MG63 (cell line): ENCODE results near the gene HCRTR2. TPM values are rescaled to one million over a fixed set of nuclear protein-coding genes. Genes with fewer than 3 reads are reported as not detected.
A peak's percentile ranks its signal among the peaks of the same experiment; 100 is the strongest.
"Not testable (repeated sequence)": the region's sequence is repeated elsewhere in the genome, so short reads cannot be mapped to it uniquely, and the experiment has no call there.

ENCODE experiments used
- DNase-seq: peaks from one replicate; pipeline ENCODE4 v3.0.0-alpha.2; 2020
- H3K27me3 ChIP-seq: fragments of 250-450 bp; sonication (Bioruptor Pico); 2 replicates; pipeline ENCODE4 v1.5.1; 2020; ENCODE audit warnings: mild to moderate bottlenecking, moderate library complexity
- H3K36me3 ChIP-seq: fragments of 250-450 bp; sonication (Bioruptor Pico); 2 replicates; pipeline ENCODE4 v1.5.1; 2020; ENCODE audit warnings: mild to moderate bottlenecking, moderate library complexity
- H3K4me3 ChIP-seq: fragments of 250-450 bp; sonication (Bioruptor Pico); 2 replicates; pipeline ENCODE4 v1.5.1; 2020; ENCODE audit warnings: mild to moderate bottlenecking, moderate library complexity
- H3K9me3 ChIP-seq: fragments of 250-450 bp; sonication (Bioruptor Pico); 2 replicates; pipeline ENCODE4 v1.5.1; 2020; ENCODE audit warnings: mild to moderate bottlenecking, moderate library complexity
- total RNA-seq: library from RNA; depleted of rRNA; stranded (reverse); fragments of >200 nt; shearing (Covaris generic); gene quantifications from 2 replicates; pipeline ENCODE4 v1.2.3, GENCODE V29; 2014; ENCODE audit warnings: low replicate concordance; rRNA removed

The HCRTR2 gene
- total RNA-seq, result not detected in 2 replicates

DNA sequence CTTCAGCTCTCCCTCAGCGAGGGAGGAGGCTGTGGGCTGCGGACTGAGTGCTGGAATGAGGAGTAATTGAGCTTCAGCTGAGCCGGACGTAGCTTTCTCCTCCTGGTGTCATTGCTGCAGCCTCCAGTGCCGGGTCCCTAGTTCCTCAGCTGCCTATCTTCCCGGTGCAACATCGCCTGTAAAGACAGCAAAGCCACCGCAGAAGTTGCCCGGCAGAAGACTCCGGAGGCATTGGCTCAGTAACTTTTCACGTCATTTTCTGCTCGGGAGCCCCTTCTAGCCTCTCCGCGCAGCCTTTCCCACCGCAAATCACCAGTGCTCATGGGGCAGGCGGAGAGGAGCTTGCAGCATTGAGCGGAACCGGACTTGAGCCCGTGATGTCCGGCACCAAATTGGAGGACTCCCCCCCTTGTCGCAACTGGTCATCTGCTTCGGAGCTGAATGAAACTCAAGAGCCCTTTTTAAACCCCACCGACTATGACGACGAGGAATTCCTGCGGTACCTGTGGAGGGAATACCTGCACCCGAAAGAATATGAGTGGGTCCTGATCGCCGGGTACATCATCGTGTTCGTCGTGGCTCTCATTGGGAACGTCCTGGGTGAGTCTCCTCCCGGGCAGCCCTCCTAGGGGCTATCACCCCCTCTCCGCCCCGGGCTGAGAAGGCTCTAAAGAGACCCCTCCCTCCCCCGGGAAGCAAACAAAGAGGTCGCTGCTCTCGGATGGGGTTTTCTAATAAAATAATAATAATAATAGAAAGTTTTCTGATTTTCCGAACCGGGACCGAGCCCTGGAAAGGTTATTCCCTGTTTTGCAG, at the start of gene HCRTR2:
Gene HCRTR2 (plus strand): TSS at position 305 of the 816 bp plus-strand sequence. CDS start 73 bp downstream, at position 378.
- DNase-seq, result peak; percentile 4
- Histone ChIP-seq H3K4me3 (peak within 1 kb of the TSS; percentile 8; the same call in 1 of the 2 replicates), H3K27me3 (no peaks in the 10 kb centered on the region), H3K9me3 (no peaks in the 10 kb centered on the region), H3K36me3 (no peaks in the 10 kb centered on the region)

DNA sequence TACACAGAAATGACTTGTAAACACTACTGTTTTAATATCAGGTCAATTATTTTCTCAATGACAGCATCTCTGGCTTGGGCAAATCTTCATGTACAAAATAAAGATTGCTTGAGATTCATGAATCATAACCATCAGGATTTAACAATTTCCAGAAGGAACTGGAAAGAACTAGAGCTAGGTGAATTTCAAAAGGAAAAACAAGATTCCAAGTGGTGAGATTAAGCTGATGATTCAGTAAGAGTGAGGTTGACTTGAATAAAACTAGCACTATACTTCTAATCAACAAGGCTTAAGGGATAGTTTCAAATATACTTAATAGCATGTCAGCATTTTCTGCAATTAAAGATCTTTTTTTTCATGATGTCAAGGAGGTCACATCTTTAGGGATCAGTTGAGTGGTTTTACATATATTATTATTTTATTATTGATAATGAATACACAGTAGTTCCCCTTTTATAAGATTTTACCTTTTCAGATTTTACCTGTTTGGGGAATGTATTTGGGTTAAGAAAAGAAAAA, 43.5 kb upstream of the HCRTR2 start:
- no peaks in the 10 kb centered on the region for H3K36me3 ChIP-seq
- no peak for DNase-seq
- no peaks in the 10 kb centered on the region for H3K9me3 ChIP-seq
- H3K27me3 ChIP-seq, result no peaks in the 10 kb centered on the region
- H3K4me3 ChIP-seq, result no peak overlapping the region

- Histone ChIP-seq H3K27me3 (no peaks in the 10 kb centered on the region), H3K9me3 (no peaks in the 10 kb centered on the region), H3K36me3 (no peaks in the 10 kb centered on the region), H3K4me3 (no peak overlapping the region)
- DNase-seq, result no peak
Measured at GRCh38 chr6:55131616-55132015, 42.7 kb upstream of the HCRTR2 start.

GRCh38 chr6:55136916-55137315, 37.4 kb upstream of the HCRTR2 start:
- H3K36me3 ChIP-seq, result no peaks in the 10 kb centered on the region
- no peaks in the 10 kb centered on the region for H3K9me3 ChIP-seq
- no peak overlapping the region for H3K4me3 ChIP-seq
- H3K27me3 ChIP-seq, result no peaks in the 10 kb centered on the region
- DNase-seq, result no peak

DNA sequence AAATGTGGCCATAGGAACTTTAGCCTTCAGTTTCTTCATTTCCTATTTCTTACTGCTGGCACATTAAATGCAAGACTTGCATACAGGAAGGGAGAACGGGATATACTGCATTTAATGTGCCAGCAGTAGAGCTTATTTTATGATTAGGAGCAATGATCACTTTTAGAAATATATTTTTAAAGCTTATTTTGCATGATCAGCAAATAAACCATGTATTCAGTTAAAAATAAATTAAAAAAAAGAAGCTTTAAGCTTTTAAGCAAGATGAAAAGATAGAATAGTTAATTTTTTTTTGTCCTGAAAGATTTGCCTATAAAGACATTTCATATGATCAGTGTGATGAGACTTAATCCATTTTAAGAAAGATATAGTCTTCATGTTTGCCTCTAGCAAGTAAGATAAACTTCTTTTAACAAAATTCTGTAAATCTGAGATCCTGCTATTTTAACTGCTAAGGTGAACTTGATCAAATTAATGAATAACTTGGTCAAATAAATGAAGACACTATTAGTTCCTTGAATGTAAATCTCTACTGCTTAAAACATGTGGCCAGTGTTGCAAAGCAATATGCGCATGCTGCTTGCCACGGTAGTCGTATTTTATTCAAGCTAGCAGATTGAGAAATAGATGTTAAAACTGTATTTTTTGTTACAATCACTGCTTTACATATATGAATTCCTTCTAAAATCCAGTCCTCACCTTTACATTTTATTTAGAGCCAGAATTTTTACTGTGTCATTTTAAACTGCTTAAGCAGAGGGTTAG, 36.2 kb upstream of the HCRTR2 start:
- no peak for DNase-seq
- H3K4me3 ChIP-seq, result no peak overlapping the region
- H3K36me3 ChIP-seq, result no peaks in the 10 kb centered on the region
- H3K9me3 ChIP-seq, result no peaks in the 10 kb centered on the region
- no peaks in the 10 kb centered on the region for H3K27me3 ChIP-seq

- no peaks in the 10 kb centered on the region for H3K27me3 ChIP-seq
- no peaks in the 10 kb centered on the region for H3K36me3 ChIP-seq
- no peaks in the 10 kb centered on the region for H3K9me3 ChIP-seq
- DNase-seq, result no peak
- H3K4me3 ChIP-seq, result no peak overlapping the region
Measured at GRCh38 chr6:55141611-55142010, 32.7 kb upstream of the HCRTR2 start.

- H3K9me3 ChIP-seq, result no peaks in the 10 kb centered on the region
- H3K4me3 ChIP-seq, result no peak overlapping the region
- DNase-seq, result no peak
- H3K36me3 ChIP-seq, result no peaks in the 10 kb centered on the region
- H3K27me3 ChIP-seq, result no peaks in the 10 kb centered on the region
Measured at GRCh38 chr6:55142610-55143009, 31.7 kb upstream of the HCRTR2 start.

DNA sequence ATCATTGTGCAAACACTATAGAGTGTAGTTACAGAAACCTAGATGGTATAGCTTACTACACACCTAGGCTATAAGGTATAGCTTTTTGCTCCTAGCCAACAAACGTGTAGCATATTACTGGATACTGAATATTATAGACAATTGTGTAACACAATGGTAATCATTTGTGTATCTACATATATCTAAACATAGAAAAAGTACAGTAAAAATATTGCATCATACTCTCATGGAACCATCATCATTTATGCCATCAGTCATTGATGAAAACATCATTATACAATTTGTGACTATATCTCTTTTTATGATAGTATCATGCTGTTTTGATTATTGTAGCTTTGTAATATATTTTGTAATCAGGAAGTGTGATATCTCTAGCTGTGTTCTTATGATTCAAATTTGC, 21.0 kb upstream of the HCRTR2 start:
- H3K9me3 ChIP-seq, result 0 out of 2 replicates have a peak, but pooled peaks cover 3% of the 10 kb centered on the region
- H3K36me3 ChIP-seq, result no peaks in the 10 kb centered on the region
- no peak overlapping the region for H3K4me3 ChIP-seq
- no peak for DNase-seq
- H3K27me3 ChIP-seq, result no peaks in the 10 kb centered on the region

GRCh38 chr6:55158784-55159183, 15.5 kb upstream of the HCRTR2 start:
- H3K27me3 ChIP-seq, H3K36me3 ChIP-seq, H3K9me3 ChIP-seq, DNase-seq, H3K4me3 ChIP-seq: not testable (repeated sequence)

DNA sequence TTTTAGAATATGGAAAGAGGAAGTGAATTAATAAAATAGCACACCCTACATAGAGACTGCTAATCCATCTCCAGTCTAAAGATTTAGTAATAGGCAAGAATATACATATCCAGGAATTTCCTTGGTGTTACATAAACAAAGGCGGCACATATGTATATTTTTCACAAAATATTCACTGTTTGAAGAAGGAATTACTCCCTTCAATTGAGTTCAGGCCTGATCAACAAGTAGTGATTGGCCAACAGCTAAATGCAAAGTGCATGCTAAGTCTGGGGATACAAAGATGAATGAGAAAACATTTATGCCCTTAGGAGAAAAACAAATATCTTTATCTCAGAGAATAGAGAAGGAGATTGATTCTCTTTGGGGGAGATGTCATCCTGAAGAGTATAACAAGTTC, 6.5 kb upstream of the HCRTR2 start:
- no peak overlapping the region for H3K4me3 ChIP-seq
- no peaks in the 10 kb centered on the region for H3K9me3 ChIP-seq
- no peak for DNase-seq
- H3K27me3 ChIP-seq, result no peaks in the 10 kb centered on the region
- no peaks in the 10 kb centered on the region for H3K36me3 ChIP-seq

GRCh38 chr6:55175078-55176049, 1.0 kb downstream of the HCRTR2 start:
- Histone ChIP-seq H3K27me3 (no peaks in the 10 kb centered on the region), H3K4me3 (no peak overlapping the region; the same call in 1 of the 2 replicates), H3K9me3 (no peaks in the 10 kb centered on the region), H3K36me3 (no peaks in the 10 kb centered on the region)
- DNase-seq, result no peak

DNA sequence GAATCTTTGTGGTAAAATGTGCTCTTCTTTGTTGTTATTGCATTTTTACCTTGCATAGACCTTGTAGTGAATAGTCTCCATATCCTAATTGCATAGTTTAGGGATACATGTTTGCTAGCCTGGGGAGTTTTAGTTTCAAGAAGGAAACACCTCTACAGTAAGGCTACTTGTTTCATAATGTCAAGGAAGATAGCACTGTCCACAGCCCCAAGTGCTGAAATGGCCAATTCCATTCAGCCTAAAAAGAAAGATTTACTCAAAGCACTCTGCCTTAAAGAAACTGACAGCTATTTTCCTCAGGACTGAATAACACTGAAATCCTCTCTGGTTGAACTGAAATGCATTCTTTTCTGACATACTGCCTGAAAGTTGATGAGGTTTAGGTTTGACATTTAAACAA, 2.6 kb downstream of the HCRTR2 start:
- Histone ChIP-seq H3K4me3 (no peak overlapping the region), H3K27me3 (no peaks in the 10 kb centered on the region), H3K36me3 (no peaks in the 10 kb centered on the region), H3K9me3 (no peaks in the 10 kb centered on the region)
- no peak for DNase-seq

DNA sequence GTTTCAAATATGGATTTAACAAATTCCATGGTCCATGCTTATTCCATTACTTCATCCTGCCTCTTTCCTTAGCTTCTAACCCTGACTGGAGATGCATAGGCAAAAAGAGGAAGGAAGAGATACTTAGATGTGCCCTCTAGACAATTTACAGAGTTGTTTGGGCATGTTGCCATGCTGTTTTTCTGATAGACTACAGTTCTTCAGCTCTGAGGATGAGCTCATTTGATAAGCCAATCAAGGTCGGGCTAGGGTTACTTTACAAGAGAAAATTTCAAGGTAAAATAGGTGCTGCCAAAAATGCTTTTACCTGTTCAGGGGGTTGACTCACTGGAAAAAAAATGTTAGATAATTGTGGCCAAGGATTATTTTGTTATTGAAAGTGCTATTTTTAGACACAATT, 5.9 kb downstream of the HCRTR2 start:
- no peaks in the 10 kb centered on the region for H3K9me3 ChIP-seq
- DNase-seq, result no peak
- no peaks in the 10 kb centered on the region for H3K27me3 ChIP-seq
- H3K36me3 ChIP-seq, result no peaks in the 10 kb centered on the region
- no peak overlapping the region for H3K4me3 ChIP-seq

GRCh38 chr6:55182016-55182650, 7.8 kb downstream of the HCRTR2 start:
- no peaks in the 10 kb centered on the region for H3K27me3 ChIP-seq
- no peak overlapping the region for H3K4me3 ChIP-seq
- DNase-seq, result peak; percentile 28
- no peaks in the 10 kb centered on the region for H3K36me3 ChIP-seq
- H3K9me3 ChIP-seq, result no peaks in the 10 kb centered on the region

DNA sequence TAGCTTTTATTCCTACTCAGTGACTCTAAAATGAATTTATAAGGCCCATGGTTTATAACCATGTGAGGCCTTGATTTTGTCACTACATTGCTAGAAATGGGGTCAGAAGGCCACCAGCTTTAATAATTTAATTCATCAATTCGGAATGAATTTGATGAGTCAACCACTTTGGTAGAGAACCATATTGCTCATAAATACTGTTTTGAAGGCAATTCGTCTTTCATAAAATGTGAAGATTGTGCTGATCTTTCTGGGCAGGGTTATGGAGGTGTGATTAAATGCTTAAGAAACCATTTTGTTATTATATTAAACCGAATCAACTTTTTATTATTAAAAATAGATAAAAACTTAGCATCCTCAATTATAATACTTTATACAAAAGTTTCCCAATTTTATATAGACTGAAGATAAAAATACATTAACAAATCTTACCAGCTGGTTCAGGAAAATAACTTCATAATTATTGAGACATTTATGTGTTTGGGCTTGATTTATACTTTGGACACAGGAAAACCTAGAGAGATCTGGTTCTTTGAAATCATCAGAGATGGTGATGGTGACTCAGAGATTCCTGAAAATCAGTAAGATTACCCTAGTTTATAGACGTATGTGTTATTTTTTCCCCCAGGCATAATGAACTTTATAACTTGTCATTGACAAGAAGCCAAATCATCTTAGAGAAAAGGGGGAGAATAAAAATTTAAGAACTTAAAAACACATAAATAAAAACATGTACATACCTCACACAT, 10.6 kb downstream of the HCRTR2 start:
- H3K36me3 ChIP-seq, result no peaks in the 10 kb centered on the region
- H3K9me3 ChIP-seq, result no peaks in the 10 kb centered on the region
- no peaks in the 10 kb centered on the region for H3K27me3 ChIP-seq
- H3K4me3 ChIP-seq, result no peak overlapping the region
- no peak for DNase-seq
